ENCODE measurements around the gene SYS1.

GRCh38 chr20:45404438-45404837 is 41.5 kb downstream of the SYS1 start:
- TF ChIP-seq RARB (CRISPR knock-in tag; IDR thresholded peaks at IDR 0.05) (no peak), CREB5 (CRISPR knock-in tag; IDR thresholded peaks at IDR 0.05; ENCODE audit: low read depth) (no peak), PATZ1 (CRISPR knock-in tag; IDR thresholded peaks at IDR 0.05; ENCODE audit: borderline replicate concordance) (no peak), ZFP30 (CRISPR knock-in tag; IDR thresholded peaks at IDR 0.05) (no peak), CSRNP3 (CRISPR knock-in tag; IDR thresholded peaks at IDR 0.05) (no peak), TSHZ2 (CRISPR knock-in tag; IDR thresholded peaks at IDR 0.05) (no peak), ZC3H10 (CRISPR knock-in tag; IDR thresholded peaks at IDR 0.05) (no peak), ZFP3 (CRISPR knock-in tag; IDR thresholded peaks at IDR 0.05) (no peak), ESRRG (CRISPR knock-in tag; IDR thresholded peaks at IDR 0.05) (no peak), CSDC2 (CRISPR knock-in tag; IDR thresholded peaks at IDR 0.05) (no peak)

Measured in SK-N-SH treated with all-trans-retinoic acid at 6 μM for 48 hours (cell line).